HG02981 (cell line): ENCODE results near the gene TK1.
"Not testable (repeated sequence)": the region's sequence is repeated elsewhere in the genome, so short reads cannot be mapped to it uniquely, and the experiment has no call there.

Experiments
- ATAC-seq: cut with Tn5 transposase; IDR thresholded peaks from one replicate; pipeline ENCODE4 v1.9.1; 2021; ENCODE audit warnings: mild to moderate bottlenecking, moderate library complexity; ENCODE audit not compliant: unreplicated experiment

The TK1 gene, protein sequence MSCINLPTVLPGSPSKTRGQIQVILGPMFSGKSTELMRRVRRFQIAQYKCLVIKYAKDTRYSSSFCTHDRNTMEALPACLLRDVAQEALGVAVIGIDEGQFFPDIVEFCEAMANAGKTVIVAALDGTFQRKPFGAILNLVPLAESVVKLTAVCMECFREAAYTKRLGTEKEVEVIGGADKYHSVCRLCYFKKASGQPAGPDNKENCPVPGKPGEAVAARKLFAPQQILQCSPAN

DNA sequence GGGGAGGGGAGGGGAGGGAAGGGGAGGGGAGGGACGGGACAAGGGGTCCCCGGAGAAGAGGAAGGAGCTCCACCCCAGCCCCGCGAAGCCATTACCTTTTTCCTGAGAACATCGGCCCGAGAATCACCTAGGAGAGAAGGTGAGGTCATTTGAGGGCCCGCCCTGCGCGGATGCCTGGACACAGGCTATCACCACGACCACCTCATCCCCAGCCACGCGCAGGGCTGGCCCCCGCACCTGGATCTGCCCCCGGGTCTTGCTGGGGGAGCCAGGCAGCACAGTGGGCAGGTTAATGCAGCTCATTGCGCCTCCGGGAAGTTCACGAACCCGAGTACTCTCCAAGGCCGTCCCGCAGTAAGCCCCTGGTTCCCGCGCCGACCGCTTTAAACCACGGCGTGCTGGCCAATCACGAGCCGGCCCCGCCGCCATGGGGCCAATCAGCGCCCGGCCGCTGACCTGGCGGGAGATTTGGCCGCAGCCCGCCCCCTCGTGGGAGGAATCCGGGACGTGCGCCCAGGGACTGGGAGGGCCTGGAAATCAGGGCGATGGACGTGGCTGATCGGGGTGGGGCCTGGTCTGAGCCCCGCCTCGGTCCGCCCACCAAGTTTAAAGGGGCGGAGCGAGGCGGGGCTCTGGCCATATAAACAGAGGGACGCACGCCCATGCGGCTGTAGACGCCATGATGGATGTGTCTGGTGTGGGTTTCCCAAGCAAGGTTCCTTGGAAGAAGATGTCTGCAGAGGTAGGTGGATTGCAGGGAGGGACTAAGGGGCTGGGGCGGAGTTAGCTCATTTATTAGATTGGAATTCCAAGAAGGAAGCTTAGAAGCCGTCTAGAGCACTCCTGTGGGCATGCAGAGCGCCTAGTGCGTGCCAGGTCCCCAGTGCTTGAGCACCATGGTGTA is at the start of gene TK1, which contains the start of gene AFMID:
Gene TK1, minus strand, starts transcription at position 361 of the 904 bp plus-strand sequence. Its CDS starts 58 bp downstream, at position 303.
Gene AFMID, plus strand, starts transcription at position 671 of the 904 bp plus-strand sequence. Its CDS starts 9 bp downstream, at position 680.
- ATAC-seq: peak; percentile 91

DNA sequence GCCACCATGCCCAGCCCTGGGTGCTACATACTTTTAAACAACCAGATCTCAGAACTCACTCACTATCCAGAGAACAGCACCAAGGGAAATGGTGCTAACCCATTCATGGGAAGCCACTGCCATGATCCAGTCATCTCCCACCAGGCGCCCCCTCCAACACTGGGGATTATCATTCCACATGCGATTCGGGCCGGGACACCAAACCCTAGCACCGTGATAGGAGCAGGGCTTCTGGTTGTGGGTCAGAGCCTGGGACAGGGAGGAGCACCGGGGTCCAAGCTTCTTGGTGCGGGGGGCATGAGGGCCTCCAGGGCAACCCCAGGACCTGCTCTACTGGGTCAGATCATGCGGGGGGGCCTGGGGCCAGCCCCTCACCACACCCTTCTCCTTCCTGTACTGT is 49.0 kb upstream of the TK1 start:
- ATAC-seq: no peak

DNA sequence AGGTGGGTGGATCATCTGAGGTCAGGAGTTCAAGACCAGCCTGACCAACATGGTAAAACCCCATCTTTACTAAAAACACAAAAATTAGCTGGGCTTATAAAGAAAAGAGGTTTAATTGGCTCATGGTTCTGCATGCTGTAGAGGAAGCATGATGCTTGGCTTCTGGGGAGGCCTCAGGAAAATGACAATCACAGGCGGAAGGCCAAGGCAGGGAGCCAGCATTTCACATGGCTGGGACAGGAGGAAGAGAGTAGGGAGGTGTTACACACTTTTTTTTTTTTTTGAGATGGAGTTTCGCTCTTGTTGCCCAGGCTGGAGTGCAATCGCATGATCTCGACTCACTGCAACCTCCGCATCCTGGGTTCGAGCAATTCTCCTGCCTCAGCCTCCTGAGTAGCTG is 48.2 kb upstream of the TK1 start:
- ATAC-seq: not testable (repeated sequence)

DNA sequence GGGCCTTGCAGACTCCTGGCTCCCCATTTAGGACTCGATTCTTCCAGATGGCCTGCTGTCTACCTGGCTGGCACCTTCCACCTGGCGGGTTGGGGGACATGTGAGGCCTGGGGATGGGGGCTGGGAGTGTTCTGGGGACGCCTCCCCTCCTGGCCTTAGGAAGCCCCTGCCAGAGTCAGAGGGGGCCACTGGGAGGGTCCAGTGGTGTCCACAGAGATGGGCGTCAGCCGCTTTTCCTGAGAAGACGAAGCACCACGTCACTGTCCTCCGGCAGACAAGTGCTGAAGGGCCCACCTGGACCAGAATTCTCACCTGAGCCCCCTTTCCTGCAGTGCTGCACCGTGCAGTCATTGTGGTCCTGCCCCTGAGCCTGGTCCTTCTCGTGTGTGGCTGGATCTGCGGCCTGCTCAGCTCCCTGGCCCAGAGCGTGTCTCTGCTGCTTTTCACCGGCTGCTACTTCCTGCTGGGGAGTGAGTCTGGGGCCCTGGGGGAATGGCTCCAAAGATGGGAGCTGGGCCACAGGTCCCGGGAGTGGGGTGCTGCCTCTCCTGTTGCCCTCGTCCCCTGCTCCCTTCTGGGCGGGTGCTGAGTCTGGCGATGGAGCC is 47.5 kb upstream of the TK1 start:
- no peak for ATAC-seq

DNA sequence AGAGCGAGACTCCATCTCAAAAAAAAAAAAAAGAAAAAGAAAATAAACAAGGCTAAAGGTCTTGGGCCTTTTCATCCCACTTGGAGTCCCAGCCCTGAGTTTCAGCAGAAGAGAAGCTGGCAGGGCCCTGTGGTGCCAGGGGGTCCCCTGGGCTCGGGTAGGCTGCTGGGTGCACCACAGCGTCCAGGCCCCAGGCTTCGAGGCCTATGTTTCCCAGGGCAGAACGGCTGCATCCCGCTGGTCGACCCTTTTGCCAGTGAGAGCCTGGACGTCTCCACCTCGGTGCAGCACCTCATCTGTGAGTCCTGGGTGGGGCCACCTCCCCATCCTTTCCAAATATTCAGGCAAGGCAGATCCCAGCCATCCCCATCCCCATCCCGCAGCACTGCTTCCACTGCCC is 46.8 kb upstream of the TK1 start:
- no peak for ATAC-seq

DNA sequence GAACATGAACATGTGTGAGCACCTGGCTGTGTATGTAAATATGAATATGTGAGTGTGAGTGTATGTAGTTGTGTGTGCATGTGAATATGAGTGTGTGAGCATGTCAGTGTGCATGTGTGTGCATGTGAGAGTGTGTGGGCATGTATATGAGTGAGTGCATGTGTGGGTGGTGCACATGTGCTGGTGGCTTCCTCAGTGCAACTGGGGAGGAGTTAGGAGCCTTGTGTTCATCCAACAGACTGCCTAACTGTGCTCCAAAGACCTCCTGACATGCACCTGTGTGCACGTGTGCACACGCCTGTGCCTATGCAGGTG is 46.0 kb upstream of the TK1 start:
- no peak for ATAC-seq

DNA sequence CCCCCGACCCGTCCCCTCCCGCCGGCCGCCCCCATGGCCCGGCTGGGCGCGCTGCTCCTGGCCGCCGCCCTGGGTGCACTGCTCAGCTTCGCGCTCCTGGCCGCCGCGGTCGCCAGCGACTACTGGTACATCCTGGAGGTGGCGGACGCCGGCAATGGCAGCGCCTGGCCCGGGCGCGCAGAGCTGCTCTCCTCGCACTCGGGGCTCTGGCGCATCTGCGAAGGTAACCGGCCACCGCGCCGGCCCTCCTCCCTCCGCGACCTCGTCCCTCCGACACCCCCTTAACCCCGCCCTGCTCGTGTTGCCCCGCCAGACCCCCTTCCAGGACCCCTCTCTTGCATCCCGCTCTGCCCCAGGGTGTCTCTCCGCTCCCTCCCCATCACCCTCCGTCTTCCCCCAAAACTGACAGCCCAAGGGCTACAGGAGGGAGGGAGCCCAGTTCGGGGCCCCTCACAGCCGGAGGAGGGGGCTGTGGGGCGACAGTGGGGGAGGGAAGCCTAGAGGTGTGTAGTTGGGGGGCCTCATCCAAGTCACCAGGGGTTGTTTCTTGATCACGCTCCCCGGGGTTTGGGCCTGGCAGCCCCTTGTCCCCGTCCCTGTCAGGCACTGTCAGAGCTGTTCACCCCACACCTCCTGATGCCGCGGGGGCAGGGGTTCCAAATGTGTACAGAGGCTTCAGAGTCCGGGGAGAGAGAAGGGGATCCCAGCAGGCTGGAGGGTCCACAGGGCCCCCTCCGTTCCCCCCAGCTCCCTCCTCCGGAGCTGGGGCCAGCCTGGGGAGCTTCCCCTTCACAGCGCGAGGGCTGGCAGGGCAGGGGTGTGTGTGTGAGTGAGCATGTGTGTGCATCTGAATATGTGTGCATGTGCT is 45.4 kb upstream of the TK1 start:
- no peak for ATAC-seq

DNA sequence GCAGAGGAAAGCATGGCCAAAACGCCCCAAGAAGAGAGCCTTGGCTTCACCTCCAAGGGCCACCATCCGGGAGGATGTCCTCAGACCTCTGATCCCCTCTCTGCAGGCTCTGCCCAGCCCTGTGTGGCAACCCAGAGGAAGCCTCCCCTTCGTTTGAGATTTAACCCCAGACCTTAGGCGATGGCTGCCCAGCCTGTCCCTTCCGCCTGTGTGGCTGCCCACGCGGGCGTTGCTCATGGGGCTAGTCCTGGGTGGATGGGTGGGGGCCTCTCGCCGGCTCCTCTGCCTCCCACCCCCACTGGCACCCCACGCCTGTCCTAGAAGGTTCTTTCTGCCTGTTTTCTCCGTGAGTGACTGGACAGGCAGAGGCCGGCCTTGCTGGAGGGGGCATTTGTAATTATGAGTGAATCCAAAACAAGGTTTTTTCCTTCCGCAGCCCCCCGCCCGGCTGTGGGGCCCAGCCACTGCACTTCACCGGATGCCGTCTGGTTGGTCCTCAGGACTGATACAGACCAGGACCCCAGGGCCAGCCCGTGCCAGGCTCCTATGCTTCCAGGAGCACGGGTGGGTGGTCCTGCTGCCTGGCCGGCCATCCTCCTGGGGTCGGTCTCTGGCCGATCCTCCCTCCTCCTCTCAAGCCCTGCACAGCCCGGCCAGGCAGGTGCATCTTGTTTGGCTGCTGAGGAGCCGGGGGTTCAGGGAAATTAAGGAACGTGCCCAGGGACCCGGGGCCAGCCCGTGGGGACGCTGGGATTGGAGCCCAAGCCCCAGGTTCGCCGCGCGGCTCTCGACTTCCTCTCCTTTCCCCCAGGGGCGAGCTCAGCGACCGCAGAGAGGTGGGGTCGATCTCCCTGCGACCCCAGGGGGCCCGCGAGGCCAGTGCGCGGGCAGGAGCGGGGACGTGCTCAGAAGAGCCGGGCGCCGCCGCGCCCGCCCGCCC is 44.4 kb upstream of the TK1 start, which contains the start of gene TMEM235:
Gene TMEM235, plus strand, starts transcription at position 636 of the 940 bp plus-strand sequence. CDS start 393 bp downstream, outside the sequence.
- no peak for ATAC-seq

DNA sequence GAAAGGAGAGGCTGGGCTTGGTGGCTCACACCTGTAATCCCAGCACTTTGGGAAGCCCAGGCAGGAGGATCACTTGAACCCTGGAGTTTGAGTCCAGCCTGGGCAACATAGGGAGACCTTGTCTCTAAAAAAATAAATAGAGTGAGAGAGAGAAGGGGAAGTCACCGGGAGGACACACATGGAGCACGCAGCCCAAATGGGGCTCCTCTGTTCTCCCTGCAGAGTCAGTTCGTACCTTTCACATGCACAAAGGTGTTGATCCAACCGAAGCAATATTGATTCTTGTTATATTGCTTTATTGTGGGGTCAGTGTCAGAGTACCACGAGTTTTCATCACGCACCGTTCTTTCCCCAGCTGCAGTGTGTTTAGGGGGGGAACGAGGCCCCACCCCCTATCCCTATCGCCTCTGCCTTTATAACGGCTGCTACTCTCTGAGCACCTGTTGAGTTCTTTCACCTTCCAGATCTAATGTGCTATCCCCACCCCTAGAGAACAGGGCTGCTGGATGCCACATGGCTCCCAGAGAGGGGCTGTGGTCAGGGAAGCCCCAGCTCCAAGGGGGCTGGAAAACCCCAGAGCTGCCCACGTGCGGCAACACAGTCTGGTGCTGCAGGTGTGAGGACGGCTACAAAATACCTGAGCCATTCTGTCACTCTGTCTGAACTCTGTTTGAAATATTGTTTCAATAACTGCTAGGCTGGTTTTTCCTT is 43.6 kb upstream of the TK1 start:
- ATAC-seq: no peak

DNA sequence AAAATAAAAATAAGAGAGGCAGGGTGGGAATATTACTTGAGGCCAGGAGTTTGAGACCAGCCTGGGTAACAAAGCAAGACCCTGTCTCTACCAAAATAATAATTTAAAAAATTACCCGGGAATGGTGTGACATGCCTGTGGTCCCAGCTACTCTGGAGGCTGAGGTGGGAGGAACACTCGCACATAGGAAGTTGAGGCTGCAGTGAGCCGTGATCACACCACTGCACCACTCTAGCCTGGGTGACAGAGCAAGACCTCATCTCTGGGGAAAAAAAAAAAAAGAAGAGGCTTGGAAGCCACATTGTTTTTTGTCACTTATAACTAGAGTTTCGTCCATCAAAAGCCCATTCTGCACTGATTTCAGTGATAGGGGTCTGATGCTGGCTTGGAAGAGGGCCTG is 41.3 kb upstream of the TK1 start:
- no peak for ATAC-seq

DNA sequence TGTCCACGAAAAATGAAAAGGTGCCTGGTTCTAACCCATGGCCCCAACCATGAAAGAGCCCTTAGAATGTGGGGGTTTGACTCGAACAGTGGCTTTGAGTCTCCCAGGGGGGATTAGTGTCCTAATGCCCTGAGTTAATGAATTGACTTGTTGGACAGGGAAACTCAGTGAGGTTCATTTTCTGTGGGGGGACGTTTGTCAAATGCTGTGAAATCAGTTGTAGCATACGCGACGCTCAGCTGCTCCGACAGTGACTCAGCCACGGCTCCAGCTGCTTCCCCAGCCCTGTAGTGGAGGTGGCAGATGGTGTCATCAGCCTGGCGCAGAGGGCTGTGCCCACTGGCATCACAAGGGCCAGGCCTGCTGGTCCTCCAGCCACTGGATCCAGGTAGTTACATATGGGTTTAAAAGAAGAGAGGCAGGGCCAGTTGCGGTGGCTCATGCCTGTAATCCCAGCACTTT is 40.6 kb upstream of the TK1 start:
- ATAC-seq: no peak

DNA sequence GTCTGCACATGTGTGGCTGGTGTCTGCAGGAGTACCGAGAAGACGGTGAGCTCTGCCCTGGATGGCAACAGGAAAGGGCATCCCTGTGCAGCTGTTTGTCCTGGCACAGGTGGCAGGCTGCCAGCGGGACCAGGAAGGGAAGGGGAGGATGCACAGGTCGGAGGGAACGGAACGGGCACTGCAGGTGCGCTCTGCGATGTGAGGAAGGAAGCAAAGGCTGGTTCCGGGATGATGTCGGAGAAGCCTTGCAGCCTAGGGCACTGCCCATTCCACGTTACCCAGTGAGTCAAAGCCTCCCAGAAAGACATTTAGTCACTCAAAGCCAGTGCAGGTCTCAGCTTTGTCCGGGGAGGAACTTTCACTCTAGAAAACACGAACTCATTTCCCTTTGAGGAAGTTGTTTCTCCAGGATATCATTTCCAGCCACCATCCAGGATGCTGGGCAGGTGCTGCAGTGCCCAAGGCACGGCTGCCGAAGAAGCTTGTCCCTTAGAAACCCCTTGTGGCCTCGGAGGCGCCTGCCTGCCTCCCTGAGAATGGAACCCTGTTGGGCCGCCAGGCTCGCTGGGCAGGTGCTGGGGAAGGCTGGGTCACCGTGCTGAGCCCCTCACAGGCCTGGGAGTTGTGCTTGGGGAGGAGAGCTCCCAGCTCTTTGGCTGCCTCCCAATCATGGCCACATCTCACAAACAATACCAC is 40.1 kb upstream of the TK1 start:
- ATAC-seq: no peak

DNA sequence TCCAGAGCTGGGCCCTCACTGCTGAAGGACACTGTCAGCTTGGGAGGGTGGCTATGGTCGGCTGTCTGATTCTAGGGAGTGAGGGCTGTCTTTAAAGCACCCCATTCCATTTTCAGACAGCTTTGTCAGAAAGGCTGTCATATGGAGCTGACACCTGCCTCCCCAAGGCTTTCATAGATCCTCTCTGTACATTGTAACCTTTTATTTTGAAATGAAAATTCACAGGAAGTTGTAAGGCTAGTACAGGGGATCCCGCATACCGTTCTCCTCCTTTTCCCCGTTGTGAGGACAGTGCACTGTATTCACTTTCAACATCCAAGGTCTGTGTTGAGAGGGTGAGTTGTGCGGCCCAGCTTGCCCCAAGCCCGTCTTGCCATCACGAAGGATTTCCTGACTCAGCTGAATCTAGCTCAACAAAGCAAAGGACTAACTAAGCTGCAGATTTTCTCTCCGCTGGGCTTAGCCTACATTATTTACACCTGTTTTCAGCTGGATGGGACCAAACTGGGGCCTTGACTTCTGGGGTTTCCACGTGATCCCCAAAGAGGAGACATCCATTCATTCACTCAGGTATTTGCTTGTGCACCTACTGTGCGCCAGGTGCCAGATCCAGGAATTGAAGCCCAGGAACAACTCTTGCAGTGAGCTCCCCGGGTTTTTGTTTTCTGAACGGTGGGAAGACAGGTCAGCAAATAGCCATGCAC is 39.4 kb upstream of the TK1 start:
- no peak for ATAC-seq

DNA sequence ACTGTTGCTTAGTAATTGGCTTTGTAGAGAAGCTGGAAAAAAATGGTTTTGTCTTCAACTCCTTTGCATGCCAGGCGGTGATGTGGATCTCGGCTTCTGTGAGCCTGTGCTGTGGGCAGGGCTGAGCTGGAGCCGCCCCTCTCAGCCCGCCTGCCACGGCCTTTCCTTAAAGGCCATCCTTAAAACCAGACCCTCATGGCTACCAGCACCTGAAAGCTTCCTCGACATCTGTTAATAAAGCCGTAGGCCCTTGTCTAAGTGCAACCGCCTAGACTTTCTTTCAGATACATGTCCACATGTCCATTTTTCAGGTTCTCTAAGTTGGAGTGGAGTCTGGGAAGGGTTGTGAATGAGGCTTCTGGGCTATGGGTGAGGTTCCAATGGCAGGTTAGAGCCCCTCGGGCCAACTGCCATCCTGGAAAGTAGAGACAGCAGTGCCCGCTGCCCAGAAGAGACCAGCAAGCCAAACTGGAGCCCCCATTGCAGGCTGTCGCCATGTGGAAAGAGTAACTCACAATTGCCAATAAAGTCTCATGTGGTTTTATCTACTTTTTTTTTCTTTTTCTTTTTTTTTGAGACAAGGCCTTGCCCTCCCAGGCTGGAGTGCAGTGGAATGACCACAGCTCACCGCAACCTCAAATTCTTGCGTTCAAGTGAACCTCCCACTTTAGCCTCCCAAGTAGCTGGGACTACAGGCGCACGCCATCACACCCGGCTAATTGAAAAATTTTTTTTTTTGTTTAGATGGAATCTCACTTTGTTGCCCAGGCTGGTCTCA is 38.4 kb upstream of the TK1 start:
- ATAC-seq: no peak

DNA sequence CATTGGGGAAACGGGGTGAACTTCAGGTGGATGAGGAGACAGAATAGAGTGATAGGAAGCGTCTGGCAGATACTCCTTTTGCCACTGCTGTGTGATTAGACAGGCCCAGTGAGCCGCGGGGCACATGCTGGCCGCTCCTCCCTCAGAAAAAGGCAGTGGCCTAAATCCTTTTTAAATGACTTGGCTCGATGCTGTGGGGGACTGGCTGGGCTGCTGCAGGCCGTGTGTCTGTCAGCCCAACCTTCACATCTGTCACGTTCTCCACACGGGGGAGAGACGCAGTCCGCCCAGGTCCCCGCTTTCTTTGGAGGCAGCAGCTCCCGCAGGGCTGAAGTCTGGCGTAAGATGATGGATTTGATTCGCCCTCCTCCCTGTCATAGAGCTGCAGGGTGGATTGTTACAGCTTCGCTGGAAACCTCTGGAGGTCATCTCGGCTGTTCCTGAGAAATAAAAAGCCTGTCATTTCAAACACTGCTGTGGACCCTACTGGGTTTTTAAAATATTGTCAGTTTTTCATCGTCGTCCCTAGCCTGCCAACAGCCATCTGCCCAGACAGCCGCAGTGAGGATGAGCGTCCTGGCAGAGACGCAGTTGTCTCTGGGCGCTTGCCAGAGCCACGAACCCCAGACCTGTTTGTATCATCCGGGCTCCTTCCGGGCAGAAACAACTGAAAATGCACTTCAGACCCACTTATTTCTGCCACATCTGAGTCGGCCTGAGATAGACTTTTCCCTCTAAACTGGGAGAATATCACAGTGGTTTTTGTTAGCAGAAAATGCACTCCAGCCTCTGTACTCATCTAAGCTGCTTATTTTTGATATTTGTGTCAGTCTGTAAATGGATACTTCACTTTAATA is 37.6 kb upstream of the TK1 start:
- no peak for ATAC-seq

DNA sequence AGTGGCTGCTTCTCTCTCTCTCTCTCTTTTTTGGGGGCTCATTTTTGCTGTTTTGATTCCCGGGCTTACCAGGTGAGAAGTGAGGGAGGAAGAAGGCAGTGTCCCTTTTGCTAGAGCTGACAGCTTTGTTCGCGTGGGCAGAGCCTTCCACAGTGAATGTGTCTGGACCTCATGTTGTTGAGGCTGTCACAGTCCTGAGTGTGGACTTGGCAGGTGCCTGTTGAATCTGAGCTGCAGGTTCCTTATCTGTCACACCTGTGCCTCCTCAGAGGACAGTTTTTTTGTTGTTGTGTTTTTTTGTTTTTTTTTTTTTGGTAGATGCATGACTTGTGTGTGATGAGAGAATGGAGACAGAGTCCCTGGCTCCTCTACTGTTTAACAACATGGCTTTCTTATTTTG is 36.9 kb upstream of the TK1 start:
- ATAC-seq: no peak
